NCI-H82 treated with DMSO at 0.1 percent for 48 hours (cell line): Measurements from ENCODE around the gene GUCY1A2.
"Not testable (repeated sequence)": the region's sequence is repeated elsewhere in the genome, so short reads cannot be mapped to it uniquely, and the experiment has no call there.

Experiments
- DNase-seq: peaks from one replicate; lab custom pipeline; 2025; ENCODE audit not compliant: unreplicated experiment; lab: John Stamatoyannopoulos, UW

GUCY1A2 gene

DNA sequence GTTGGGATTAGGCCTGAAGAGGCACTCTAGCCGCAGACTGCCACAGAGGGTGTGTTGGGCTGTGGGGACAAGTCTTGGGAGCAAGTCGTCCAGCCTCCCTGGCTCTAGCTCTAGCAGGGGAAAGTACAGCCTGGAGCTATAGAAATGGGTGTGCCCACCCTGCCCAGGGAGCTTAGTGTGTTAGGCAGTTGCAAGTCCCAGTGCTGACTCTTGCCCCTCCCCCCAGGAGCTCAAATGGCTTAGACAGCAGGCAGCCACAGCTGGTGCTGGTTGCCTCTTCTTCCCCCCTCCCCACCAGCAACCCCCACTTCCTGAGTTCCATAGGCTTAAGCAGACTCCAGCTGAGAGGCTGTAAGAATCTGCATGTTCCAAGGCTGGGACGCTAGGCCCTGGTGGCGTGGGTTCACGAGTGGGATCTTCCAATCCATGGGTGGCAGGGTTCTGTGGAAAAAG is 61.2 kb downstream of the GUCY1A2 start:
- peak; percentile 11 for DNase-seq

DNA sequence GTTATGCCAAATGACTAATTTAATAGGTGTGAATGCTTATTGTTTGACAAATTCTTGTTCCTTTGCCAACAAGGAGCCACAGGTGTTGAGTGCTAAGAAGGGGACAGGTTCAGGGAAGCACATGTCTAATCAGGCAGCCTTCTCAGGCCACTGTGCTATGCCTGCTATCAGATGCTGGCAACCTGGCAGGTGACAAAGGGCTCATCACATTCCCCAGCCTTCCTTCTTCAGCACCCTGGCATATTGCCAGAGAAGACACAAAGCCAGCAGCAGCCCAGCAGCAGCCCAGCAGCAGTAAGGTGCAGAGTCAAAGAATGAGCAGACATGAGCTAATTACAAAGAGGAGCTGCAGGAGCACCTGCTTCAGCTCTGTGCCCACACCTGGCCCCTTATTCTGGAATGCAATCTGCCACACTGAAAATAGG is 68.2 kb downstream of the GUCY1A2 start:
- no peak for DNase-seq

DNA sequence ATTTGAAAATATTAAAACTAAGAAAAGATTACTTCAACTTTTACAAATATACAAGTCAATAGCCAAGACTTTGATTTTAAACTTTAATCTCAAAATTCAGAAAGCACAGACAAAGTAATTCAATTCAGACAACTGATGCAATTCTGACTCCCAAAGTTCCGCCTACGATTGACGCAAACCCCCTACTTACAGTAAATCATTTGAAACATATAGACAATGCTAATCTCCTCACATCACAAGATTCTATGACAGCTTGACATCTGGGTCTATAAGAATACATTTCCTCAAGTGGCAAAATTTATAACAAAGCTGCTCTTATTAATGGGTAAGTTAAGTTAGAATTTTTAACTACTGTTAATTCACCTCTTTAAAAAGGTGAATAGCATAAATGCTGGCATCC is 75.2 kb downstream of the GUCY1A2 start:
- no peak for DNase-seq

DNA sequence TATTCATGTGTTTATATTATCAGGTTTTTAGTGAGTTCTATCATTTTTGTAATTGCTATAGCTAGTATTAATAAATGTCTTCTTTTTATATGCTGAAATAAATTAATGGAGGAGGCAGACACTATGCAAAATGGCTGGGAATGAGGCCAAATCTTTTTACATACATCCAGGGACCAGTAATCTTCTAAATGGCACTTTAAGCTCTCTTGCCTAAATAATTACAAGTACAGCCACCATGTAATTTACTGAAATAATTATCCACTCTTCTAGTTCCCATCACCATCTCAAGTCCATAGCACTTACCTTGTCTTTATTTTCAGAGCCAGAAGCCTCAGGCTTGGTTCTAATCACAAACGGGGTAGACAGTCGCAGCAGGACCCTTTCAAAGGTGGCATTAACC is 79.1 kb downstream of the GUCY1A2 start:
- DNase-seq = peak; percentile 3

DNA sequence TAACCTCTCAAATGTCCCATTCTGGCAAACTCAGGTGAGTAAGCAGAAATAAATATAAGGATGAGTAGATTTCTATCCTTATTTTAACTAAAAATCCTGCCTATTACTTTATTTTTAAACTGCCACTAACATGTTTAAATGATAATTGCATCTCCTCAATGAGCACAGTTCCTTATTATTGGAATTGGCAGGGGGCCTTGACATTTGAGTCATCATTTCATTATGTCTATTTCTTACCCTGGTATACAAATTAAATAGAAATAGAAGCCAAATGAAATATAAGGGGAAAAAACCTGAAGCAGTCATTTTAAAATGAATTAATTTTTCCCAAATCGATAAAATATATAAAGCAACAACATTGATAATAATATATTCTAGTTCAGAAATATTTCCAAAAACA is 81.2 kb downstream of the GUCY1A2 start:
- no peak for DNase-seq

DNA sequence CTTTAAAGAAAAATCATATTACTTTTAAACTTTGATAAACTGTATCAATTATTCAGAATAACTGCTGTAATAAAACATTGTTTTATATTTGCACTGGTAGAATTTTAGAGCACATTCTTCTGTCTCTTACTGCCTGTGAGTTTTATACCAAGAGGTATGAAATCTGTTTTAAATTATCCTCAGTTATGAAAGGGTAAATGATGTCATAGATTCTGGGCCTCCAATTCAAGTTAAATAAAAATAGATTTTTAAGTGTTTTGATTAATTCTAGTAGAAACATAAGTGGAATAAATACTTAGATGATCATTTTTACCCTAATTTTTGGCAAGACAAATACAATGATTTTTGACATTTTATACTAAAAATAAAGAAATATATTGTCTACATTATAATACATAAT is 93.0 kb downstream of the GUCY1A2 start:
- DNase-seq = no peak

DNA sequence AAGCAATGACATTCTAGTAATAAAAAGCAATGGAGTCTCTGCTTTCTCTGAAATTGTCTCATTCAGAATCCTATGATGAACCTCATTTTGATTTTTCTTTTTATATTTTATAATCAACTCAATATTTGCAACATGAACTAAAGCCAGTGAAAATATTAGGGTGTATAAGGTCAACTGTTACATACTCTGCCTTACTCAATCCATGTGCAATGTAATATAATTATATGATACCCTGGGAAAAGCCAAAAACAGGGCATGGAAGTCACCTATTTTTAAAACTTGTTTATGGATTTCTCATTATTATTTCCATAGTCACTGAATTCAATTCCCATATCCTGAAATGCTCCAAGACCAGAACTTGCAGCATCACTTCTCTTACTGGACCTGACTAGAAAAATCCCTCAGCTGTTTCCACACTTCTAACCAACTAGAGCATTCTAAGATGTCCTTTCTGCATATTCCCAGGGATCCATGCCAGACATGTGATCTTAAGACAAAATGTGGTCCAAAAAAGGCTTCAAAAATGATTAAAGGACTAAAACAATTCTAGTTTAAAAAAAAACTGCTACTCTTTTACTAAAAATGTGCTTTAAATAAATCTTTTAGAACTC is 97.3 kb downstream of the GUCY1A2 start:
- no peak for DNase-seq

DNA sequence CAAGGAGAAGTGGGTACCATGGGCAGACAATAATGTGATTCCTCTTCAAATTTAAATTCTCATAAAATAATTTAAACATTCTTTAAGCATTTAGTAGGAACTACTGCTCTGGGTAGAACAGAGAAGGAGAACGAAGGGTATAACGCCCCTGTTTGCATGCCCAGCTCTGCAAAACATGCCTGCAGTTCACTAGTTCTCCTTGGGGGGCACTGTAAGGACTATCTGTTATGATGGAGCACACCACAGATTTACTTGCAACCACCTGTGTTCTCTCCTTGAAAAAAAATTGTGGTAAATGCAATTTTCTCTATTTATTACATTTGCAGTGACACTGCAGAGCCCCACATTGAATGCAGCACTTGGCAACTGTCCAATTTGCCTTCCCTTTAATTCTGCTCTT is 100.3 kb downstream of the GUCY1A2 start:
- peak; percentile 10 for DNase-seq

DNA sequence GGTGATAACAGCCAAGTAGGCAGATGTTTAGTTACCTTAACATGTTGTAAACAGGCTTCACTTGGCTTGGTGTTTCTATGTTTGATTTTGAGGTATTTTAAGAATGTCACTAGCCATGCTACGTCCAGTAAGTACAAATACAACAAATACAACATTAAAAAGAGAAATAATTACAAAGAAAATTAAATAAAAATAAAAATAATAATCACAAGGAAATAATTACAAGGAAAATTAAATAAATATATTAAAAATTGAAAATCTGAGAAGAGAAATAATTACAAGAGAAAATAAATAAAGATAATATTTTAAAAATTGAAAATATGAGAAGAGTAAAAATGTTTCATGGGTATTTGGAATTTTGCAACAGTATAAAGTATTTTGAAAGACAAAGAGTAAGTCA is 103.9 kb downstream of the GUCY1A2 start:
- DNase-seq = no peak

DNA sequence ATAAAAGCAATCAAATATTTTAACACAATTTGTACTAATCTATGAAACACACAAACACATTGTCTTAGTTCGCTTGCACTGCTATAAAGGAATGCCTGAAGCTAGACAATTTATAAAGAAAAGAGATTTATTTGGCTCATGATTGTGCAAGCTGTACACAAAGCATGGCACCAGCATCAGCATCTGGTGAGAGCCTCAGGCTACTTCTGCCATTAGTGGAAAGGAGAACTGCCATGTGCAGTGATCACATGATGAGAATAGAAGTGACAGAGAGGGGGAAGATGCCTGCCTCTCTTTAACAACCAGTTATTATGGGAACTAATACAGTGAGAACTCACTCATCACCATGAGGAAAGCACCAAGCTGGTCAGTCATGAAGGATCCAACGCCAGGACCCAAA is 105.1 kb downstream of the GUCY1A2 start:
- no peak for DNase-seq

DNA sequence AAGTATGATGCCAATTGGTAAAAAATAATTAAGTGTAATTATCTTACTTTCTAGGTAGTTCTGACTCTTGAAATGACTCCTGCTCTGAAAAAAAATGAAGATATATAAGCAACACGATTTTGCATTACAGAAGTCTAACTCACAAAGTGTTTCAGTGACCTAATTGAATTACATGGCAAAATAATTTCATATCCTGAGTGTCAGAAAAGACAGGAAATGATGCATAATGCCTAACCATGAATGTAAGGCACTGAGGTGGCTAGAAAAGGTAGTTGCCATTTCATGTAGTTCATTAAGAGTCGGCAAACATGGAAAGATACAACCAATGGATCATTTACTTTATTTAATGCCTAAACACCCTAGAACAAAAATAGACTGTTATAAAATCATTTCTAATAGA is 113.5 kb downstream of the GUCY1A2 start:
- DNase-seq = no peak

DNA sequence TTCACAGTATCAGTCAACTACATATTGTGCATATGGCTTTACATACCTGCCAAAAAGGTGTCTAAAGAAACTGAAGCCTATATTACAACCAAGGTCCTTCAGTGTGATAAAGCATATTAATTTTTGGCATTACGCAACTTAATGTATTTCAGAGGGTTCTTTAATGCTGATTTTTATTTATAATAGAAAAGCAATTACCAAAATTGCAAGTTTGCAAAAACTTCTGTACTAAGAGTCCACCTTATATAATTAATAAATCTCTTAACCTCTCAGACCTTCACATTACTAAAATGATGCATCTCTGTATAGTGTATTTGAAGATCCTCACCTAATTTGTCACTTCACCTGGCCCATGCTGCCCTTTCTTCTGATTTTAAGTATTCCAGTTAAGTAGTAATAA is 128.6 kb downstream of the GUCY1A2 start:
- no peak for DNase-seq

DNA sequence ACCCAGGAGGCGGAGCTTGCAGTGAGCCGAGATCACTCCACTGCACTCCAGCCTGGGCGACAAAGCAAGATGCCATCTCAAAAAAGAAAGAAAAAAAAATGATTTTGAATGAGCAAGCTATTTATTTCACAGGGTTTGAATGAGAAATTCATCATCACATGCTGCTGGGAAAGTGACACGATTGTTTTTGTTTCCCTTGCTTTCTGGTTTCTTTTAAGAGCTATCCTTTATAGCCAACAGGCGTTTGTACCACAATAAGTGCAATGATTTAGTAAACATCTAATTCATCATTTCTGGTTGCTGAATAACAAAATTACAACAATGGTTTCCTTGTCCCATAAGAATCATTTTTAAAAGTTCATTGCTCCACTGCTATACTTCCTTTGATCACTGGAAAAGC is 129.9 kb downstream of the GUCY1A2 start:
- DNase-seq = no peak

DNA sequence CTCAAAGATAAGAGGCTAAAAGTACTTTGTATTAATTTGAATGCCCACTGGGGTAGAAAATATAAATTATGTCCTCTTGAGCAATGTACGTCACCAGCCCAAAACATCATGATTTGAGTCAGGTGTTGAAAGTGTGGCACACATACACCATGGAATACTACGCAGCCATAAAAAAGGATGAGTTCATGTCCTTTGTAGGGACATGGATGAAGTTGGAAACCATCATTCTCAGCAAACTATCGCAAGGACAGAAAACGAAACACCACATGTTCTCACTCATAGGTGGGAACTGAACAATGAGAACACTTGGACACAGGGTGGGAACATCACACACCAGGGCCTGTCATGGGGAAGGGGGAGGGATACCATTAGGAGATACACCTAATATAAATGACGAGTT is 134.6 kb downstream of the GUCY1A2 start:
- DNase-seq = not testable (repeated sequence)

DNA sequence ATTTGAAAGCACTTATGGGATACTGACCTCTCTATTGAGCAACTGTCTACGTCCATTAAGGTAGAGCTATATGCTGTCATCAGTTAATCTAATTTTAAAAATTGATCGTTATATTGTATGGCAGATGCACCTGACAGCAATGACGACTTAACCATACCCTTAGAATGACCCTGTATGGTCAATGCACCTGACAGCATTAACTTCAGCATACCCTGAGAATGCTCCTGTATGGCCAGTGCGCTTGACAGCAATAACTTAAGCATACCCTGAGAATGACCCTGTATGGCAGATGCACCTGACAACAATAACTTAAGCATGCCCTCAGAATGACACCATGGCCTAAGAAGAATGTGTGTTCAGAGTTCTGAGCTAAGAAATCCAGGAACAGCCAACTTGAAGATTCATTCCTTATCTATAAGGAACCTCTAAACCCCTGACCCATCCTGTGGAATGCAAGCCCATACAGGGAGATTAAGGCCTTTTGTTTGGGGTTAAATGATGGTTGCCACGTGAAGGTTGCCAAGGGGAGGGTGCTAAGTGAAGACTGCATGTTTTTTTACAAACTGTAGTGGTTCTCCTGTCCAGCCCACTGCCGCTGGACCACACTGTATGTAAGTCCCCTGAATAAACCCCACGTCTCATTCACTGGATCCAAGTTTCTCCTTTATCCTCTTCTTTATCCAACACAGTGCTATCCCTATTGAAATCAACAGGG is 138.3 kb downstream of the GUCY1A2 start:
- DNase-seq = no peak

DNA sequence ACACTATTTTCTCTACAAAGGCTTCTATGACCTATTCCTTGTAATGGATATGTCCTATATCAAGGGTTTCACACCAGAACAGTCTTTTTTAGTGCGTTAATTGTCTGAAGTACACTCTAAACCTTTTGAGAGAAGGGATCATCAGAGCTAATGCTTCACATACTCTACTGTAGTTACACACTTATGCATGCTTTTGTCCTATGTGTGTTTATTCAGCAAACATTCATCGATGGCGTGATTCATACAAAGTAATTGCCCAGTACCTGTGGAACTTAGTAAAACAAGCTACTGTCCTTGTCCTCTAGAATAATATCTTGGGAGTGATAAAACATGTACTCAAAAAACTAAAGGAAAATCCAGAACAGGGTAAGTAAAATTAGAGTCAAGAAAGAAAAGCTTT is 139.2 kb downstream of the GUCY1A2 start:
- no peak for DNase-seq

DNA sequence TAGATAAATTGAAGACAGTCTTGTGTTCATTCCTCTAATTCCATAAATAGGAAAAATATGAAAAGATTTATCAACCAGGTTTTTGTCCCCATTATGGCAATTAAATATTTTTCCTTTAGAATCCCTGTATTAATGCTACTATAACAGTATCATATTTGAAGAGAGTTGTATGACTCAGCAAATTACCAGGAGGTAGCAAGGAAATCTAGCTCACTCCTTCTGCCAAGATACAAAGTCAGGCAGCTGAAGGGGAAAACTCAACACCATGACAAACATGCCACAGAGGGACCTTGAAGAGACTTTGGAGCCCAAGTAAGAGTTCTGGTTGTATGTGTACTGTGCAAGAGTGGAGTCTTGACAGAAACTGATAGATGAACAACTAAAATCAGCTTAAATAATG is 143.3 kb downstream of the GUCY1A2 start:
- DNase-seq = no peak

DNA sequence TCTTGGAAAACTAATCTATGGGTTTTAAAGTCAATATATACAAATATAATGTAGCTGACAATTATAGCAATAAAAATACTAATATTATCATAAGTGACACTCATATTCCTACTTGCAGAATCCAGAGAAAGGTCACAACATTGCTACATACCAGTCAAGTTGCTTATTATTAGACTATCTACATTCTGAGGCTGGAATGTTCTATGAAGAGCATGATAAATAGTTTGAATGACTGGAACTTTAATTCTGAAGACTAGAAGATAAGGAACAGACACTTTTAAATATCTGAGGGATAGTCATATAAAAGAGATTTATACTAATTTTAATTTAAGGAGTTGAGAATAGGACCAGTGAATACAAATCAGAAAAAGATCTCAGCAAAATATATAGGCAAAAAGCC is 146.0 kb downstream of the GUCY1A2 start:
- no peak for DNase-seq

DNA sequence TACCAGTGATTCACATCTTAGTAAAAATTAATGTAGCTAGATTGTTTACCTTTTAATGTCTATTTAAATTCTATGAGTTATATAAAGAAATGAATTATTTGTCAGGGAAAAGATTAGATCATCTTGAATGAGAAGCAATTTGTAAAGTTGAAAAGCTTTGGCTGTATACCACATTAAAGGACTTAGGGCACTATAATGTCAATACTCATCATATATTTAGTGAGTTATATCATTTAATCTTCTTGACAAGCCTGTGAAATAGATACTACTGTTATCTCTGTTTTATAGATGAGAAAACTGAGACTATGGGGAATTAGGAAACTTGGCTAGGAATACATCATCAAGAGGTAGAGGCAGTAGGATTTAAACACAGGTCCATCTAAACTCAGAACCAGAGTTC is 160.1 kb downstream of the GUCY1A2 start:
- no peak for DNase-seq

DNA sequence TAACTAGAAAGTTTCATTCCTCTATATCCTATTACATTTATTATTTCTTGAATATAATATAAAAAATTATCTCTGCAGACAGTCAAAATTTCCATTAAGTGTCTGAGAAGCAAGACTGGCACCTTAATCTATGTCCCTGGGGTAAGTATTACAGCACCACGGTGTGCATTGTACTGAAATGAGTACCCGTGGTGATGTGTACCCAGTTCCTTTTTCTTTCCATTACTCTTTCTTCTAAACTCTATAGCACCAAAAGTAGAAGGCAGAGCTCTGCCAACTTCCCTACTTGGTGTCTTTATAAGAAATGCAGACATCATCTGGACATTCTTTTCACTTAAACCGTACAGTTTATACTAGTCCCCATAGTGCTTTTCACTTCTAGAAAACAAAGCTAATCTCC is 161.7 kb downstream of the GUCY1A2 start:
- no peak for DNase-seq

DNA sequence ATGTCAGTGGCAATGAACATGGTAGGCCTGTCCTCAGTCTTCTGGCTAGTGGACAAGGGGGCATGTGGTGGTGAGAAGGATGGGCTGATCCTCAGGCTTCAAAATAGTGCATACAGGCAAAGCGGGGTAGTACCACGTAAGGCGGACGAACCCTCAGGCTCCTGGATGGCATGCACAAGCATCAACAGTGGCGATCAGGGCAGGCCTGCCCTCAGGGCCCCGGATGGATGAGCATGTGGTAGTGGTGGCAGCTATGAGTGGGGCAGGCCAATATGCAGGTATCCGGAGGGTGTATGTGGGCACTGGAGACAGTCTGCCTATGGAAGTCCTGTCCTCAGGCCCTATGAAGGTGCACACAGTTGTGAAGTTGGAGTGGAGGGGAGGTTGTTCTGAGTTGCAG is 163.8 kb downstream of the GUCY1A2 start:
- no peak for DNase-seq

DNA sequence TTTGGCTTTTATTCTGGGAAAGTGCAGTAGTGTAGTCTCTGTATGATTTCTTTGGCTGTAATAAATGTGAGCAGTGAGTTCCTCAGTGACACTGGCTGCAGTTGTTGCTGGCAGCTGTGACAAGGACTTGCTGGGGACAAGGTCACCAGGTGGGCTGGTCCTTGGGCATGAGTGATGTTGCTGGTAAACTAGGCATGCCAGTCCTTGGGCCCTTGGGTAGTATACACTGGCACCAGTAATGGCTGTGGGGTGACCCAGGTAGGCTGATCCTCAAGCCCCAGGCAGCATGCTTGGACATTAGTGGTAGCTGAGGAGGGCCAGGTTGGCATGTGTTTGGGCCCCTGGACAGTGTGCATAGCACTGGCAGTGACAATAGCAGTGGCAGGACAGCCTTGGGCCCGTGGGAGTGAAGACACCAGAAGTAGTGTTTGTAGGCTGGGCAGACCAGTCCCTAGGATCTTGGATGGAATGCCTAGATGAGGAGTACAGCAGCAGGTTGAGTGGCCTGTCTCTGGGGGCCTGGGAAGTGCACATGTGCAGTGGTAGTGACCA is 164.3 kb downstream of the GUCY1A2 start:
- DNase-seq = no peak

DNA sequence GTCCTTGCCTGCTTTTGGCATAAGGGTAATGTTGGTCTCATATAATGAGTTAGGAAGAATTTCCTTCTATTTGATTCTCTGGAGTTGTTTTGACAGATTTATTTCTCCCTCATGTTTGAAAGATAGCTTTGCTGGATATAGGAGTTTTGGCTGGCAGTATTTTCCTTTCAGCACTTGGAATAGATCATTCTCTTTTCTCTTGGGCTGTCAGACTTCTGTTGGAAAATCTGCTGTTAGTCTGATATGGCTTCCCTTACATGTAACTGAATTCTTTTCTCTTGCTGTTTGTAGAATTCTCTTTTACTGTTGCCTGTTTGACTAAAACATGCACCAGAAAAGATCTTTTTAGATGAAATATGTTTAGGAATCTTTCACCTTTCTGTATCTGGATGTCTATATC is 165.5 kb downstream of the GUCY1A2 start:
- DNase-seq = no peak
